ENCODE results near the gene GATAD1. TPM values are rescaled to one million over a fixed set of nuclear protein-coding genes. Genes with fewer than 3 reads are reported as not detected.

GATAD1 gene
- total and polyA plus RNA-seq, 2 of the 8 experiments (the other 6 are each of a cell fraction or from before 2014, with no cell fraction given), result 17.1 to 34.7 TPM

DNA sequence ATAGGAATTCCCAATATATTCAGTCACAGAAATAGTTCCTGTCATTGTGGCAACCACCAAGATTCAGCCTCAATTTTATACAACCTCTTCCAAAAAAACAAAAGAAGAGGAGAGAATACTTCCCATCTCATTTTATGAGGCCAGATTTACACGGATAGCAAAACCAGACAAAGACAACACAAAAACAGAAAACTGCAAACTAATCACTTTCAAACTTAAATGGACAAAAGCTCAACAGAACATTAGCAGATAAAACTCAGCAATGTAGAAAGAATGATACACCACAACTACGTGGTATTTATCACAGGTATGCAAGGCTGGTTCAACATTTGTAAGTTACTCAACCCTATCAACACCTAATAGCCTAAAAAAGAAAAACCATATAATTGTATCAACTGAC, 59.1 kb downstream of the GATAD1 start (continued):
- TF ChIP-seq, protein P1, sequence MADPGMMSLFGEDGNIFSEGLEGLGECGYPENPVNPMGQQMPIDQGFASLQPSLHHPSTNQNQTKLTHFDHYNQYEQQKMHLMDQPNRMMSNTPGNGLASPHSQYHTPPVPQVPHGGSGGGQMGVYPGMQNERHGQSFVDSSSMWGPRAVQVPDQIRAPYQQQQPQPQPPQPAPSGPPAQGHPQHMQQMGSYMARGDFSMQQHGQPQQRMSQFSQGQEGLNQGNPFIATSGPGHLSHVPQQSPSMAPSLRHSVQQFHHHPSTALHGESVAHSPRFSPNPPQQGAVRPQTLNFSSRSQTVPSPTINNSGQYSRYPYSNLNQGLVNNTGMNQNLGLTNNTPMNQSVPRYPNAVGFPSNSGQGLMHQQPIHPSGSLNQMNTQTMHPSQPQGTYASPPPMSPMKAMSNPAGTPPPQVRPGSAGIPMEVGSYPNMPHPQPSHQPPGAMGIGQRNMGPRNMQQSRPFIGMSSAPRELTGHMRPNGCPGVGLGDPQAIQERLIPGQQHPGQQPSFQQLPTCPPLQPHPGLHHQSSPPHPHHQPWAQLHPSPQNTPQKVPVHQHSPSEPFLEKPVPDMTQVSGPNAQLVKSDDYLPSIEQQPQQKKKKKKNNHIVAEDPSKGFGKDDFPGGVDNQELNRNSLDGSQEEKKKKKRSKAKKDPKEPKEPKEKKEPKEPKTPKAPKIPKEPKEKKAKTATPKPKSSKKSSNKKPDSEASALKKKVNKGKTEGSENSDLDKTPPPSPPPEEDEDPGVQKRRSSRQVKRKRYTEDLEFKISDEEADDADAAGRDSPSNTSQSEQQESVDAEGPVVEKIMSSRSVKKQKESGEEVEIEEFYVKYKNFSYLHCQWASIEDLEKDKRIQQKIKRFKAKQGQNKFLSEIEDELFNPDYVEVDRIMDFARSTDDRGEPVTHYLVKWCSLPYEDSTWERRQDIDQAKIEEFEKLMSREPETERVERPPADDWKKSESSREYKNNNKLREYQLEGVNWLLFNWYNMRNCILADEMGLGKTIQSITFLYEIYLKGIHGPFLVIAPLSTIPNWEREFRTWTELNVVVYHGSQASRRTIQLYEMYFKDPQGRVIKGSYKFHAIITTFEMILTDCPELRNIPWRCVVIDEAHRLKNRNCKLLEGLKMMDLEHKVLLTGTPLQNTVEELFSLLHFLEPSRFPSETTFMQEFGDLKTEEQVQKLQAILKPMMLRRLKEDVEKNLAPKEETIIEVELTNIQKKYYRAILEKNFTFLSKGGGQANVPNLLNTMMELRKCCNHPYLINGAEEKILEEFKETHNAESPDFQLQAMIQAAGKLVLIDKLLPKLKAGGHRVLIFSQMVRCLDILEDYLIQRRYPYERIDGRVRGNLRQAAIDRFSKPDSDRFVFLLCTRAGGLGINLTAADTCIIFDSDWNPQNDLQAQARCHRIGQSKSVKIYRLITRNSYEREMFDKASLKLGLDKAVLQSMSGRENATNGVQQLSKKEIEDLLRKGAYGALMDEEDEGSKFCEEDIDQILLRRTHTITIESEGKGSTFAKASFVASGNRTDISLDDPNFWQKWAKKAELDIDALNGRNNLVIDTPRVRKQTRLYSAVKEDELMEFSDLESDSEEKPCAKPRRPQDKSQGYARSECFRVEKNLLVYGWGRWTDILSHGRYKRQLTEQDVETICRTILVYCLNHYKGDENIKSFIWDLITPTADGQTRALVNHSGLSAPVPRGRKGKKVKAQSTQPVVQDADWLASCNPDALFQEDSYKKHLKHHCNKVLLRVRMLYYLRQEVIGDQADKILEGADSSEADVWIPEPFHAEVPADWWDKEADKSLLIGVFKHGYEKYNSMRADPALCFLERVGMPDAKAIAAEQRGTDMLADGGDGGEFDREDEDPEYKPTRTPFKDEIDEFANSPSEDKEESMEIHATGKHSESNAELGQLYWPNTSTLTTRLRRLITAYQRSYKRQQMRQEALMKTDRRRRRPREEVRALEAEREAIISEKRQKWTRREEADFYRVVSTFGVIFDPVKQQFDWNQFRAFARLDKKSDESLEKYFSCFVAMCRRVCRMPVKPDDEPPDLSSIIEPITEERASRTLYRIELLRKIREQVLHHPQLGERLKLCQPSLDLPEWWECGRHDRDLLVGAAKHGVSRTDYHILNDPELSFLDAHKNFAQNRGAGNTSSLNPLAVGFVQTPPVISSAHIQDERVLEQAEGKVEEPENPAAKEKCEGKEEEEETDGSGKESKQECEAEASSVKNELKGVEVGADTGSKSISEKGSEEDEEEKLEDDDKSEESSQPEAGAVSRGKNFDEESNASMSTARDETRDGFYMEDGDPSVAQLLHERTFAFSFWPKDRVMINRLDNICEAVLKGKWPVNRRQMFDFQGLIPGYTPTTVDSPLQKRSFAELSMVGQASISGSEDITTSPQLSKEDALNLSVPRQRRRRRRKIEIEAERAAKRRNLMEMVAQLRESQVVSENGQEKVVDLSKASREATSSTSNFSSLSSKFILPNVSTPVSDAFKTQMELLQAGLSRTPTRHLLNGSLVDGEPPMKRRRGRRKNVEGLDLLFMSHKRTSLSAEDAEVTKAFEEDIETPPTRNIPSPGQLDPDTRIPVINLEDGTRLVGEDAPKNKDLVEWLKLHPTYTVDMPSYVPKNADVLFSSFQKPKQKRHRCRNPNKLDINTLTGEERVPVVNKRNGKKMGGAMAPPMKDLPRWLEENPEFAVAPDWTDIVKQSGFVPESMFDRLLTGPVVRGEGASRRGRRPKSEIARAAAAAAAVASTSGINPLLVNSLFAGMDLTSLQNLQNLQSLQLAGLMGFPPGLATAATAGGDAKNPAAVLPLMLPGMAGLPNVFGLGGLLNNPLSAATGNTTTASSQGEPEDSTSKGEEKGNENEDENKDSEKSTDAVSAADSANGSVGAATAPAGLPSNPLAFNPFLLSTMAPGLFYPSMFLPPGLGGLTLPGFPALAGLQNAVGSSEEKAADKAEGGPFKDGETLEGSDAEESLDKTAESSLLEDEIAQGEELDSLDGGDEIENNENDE (IDR thresholded peaks at IDR 0.05; ENCODE audit: insufficient replicate concordance, low read length), result no peak
- TF ChIP-seq FOSL1 (IDR thresholded peaks at IDR 0.05; ENCODE audit: insufficient read depth, low read depth, low read length), result no peak
